ENCODE measurements around the gene ARHGAP40. TPM values are rescaled to one million over a fixed set of nuclear protein-coding genes. Genes with fewer than 3 reads are reported as not detected.

The ARHGAP40 gene
- total RNA-seq, 4 donors from 2014 or later: not detected

DNA sequence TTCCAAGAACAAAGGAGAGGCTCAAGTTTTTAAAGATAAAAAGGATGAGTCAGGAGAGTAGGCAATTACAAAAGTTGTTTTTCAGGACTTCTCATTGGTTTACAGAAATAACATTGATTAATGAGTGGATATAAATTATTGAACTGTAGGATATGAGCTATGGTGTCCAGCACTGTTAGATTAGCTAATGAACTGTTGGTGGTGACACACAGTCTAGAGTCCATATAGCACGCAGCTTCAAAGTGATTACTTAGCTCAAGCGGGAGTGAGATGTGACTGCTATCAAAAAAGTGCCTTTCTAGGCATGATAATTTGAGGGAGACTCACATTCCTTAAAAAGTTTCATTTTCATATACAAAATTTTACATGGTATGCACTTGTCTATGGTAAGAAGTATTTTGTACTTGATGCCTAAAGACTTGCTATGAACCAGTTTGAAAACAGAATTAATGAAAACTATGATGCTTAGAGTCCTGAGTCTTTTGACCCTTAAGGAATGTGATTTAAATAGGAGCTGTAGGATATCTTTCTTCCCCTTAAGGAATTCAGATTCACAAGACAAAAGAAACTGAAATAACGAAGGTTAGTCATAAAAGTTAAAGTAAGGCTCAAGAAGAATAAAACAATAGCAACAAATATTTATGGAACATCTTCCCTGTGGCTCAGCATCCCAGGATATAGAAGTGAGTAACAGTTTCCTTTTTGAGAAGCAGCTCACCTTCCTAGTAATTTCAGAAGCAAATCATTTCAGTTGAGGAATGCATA lies 42.8 kb upstream of the ARHGAP40 start:
- H3K4me3 ChIP-seq: no peak overlapping the region
- TF ChIP-seq POLR2AphosphoS5 (IDR thresholded peaks at IDR 0.05) (no peak), POLR2A (IDR thresholded peaks at IDR 0.05) (no peak), EP300 (IDR thresholded peaks at IDR 0.05) (no peak)
- TF ChIP-seq, protein P1, sequence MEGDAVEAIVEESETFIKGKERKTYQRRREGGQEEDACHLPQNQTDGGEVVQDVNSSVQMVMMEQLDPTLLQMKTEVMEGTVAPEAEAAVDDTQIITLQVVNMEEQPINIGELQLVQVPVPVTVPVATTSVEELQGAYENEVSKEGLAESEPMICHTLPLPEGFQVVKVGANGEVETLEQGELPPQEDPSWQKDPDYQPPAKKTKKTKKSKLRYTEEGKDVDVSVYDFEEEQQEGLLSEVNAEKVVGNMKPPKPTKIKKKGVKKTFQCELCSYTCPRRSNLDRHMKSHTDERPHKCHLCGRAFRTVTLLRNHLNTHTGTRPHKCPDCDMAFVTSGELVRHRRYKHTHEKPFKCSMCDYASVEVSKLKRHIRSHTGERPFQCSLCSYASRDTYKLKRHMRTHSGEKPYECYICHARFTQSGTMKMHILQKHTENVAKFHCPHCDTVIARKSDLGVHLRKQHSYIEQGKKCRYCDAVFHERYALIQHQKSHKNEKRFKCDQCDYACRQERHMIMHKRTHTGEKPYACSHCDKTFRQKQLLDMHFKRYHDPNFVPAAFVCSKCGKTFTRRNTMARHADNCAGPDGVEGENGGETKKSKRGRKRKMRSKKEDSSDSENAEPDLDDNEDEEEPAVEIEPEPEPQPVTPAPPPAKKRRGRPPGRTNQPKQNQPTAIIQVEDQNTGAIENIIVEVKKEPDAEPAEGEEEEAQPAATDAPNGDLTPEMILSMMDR (IDR thresholded peaks at IDR 0.05): no peak
- H3K27ac ChIP-seq: no peak overlapping the region
- H3K9me3 ChIP-seq: no peaks in the 10 kb centered on the region
- ATAC-seq: no peak
- WGBS, 2 donors (ENCODE audit: low coverage in 1 of 2): 91 to 95% methylated on average over 2 to 3 of the region's 3 CpGs
- no peaks in the 10 kb centered on the region for H3K4me1 ChIP-seq
- H3K36me3 ChIP-seq: peaks cover 0 to 100% of the 10 kb centered on the region in 2 donors
- no peaks in the 10 kb centered on the region for H3K27me3 ChIP-seq

DNA sequence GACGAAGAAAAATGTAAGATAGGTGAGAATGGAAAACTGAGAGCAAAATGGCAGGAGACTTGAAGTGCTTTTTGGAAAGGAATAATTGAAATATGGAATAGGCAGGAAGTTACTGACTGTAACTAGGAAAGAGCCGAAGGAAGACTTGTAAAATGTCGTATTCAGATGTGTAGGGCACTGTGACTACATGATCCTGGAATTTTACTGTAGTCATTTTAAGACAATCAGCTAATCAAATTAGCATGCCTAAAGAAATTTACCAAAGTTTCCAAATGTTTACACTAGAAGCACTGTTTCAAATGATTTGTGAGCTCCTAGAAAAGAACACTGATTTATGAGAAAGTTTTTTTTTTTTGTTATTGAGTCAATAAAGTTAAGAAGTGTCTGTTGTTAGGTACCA lies 41.8 kb upstream of the ARHGAP40 start:
- H3K4me1 ChIP-seq: no peaks in the 10 kb centered on the region
- TF ChIP-seq EP300 (IDR thresholded peaks at IDR 0.05) (no peak), POLR2A (IDR thresholded peaks at IDR 0.05) (no peak)
- TF ChIP-seq, protein P1 (IDR thresholded peaks at IDR 0.05): no peak
- no peak overlapping the region for H3K4me3 ChIP-seq
- H3K9me3 ChIP-seq: no peaks in the 10 kb centered on the region
- H3K27ac ChIP-seq: no peak overlapping the region
- WGBS, 2 donors (ENCODE audit: low coverage in 1 of 2): 86 to 92% methylated on average over 3 of the region's 3 CpGs
- peaks cover 0 to 100% of the 10 kb centered on the region in 2 donors for H3K36me3 ChIP-seq
- no peak for ATAC-seq
- no peaks in the 10 kb centered on the region for H3K27me3 ChIP-seq

- no peaks in the 10 kb centered on the region for H3K9me3 ChIP-seq
- ATAC-seq: no peak
- WGBS, 2 donors (ENCODE audit: low coverage in 1 of 2): 84 to 94% methylated on average over 3 to 6 of the region's 6 CpGs
- no peak for TF ChIP-seq POLR2A (IDR thresholded peaks at IDR 0.05)
- TF ChIP-seq, protein P1 (IDR thresholded peaks at IDR 0.05): no peak
- TF ChIP-seq EP300 (IDR thresholded peaks at IDR 0.05): no peak
- TF ChIP-seq POLR2AphosphoS5 (IDR thresholded peaks at IDR 0.05): no peak
- H3K4me3 ChIP-seq: no peak overlapping the region
- H3K27me3 ChIP-seq: no peaks in the 10 kb centered on the region
- no peak overlapping the region for H3K27ac ChIP-seq
- no peaks in the 10 kb centered on the region for H3K4me1 ChIP-seq
- peaks cover 5 to 98% of the 10 kb centered on the region in 2 donors for H3K36me3 ChIP-seq
These were observed 37.7 kb upstream of the ARHGAP40 start for GRCh38 chr20:38563802-38564431.

DNA sequence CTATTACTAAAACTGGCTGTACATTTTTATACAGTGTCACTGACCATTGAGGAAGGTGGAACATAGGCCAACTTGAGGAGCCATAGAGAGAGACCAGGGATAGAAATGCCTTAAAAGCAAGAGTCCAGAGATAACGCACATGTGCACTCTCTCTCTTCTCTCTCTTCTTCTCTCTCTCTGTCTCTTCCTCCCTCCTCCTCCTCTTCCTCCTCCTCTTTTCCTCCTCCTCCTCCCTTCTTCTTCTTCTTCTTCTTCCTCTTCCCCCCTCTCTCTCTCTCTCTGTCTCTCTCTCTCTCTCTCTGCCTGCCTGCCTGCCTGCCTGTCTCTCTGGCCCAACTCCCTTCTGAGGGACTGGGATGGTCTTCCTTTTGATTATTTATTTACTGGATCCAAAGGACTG lies 36.9 kb upstream of the ARHGAP40 start:
- Histone ChIP-seq H3K27me3 (no peaks in the 10 kb centered on the region), H3K9me3 (no peaks in the 10 kb centered on the region), H3K4me3 (no peak overlapping the region), H3K27ac (no peak overlapping the region), H3K36me3 (peaks cover 5 to 98% of the 10 kb centered on the region in 2 donors), H3K4me1 (no peaks in the 10 kb centered on the region)
- WGBS, 2 donors (ENCODE audit: low coverage in 1 of 2): 95% methylated on average over 1 of the region's 1 CpG; no CpG with 5 or more reads in 1 of the 2 donors
- TF ChIP-seq, protein P1 (IDR thresholded peaks at IDR 0.05): no peak
- TF ChIP-seq POLR2A (IDR thresholded peaks at IDR 0.05): no peak
- no peak for TF ChIP-seq POLR2AphosphoS5 (IDR thresholded peaks at IDR 0.05)
- no peak for TF ChIP-seq EP300 (IDR thresholded peaks at IDR 0.05)
- no peak for ATAC-seq
